Psoas muscle (tissue), 8 donors: Measurements from ENCODE around the gene PTPN3. TPM values are rescaled to one million over a fixed set of nuclear protein-coding genes. Genes with fewer than 3 reads are reported as not detected.

Experiments
- ATAC-seq, 4 donors: fragments of 200-7000 bp; cut with Tn5 transposase; one replicate each; pipeline ENCODE4 v1.9.1; 2020; ENCODE audit warnings: moderate library complexity in 3 of 4, mild to moderate bottlenecking in 2 of 4
- DNase-seq, 2 donors: peaks; one replicate each; pipeline ENCODE4 v3.0.0-alpha.2; 2020
- H3K27ac ChIP-seq: fragments of 200-600 bp; one replicate; pipeline ENCODE4 v1.8.0; 2022
- H3K27me3 ChIP-seq, 3 donors: fragments of 200-600 bp in 1 of 3; one replicate each; pipeline versions ENCODE4 v1.6.1 to v1.8.0; 2013 to 2022; ENCODE audit warnings: low read length in 2 of 3, mild to moderate bottlenecking in 2 of 3, moderate library complexity in 1 of 3; ENCODE audit not compliant: insufficient read depth in 3 of 3
- H3K36me3 ChIP-seq, 2 donors: fragments of 200-600 bp in 1 of 2; one replicate each; pipeline versions ENCODE4 v1.6.1 to v1.8.0; 2013 to 2022; ENCODE audit warnings: low read depth in 1 of 2, mild to moderate bottlenecking in 1 of 2, moderate library complexity in 1 of 2; ENCODE audit not compliant: insufficient read depth in 1 of 2
- H3K4me1 ChIP-seq: fragments of 200-600 bp; one replicate; pipeline ENCODE4 v1.8.0; 2022
- H3K4me3 ChIP-seq: fragments of 200-600 bp; one replicate; pipeline ENCODE4 v1.8.0; 2022; ENCODE audit warnings: mild to moderate bottlenecking
- H3K9me3 ChIP-seq: fragments of 200-600 bp; one replicate; pipeline ENCODE4 v1.8.0; 2022
- CTCF ChIP-seq: fragments of 200-600 bp; IDR thresholded peaks from one replicate; pipeline ENCODE4 v1.8.0; 2022; ENCODE audit warnings: antibody characterized with exemption
- WGBS, 3 donors: extraction: QIAGEN DNeasy Blood & Tissue Kit; methylation state at CpG; one replicate each; pipeline versions ENCODE4 v1.1.6 to v1.1.7; 2013; 5-methylcytosine and 5-hydroxymethylcytosine counted together
- intact Hi-C, 2 donors: fragments of 100-400 bp; cut with DNase I; formaldehyde crosslinking; loops; one replicate each; pipeline versions ENCODE4 v1.11.0 to v1.14.2; 2022
- polyA plus RNA-seq, 3 donors: library from polyadenylated mRNA; stranded (reverse); fragments of 200-250 nt; gene quantifications; one replicate each; pipeline ENCODE4 v1.2.3, GENCODE V29; 2013
- total RNA-seq, 4 donors: library from RNA; stranded (reverse); fragmentation: NEBNext Ultra II Directional in 2 of 4; extraction: Animal tissue kit (Norgen Biotek cat#: 25700) in 2 of 4; gene quantifications; one replicate each; pipeline versions ENCODE4 v1.2.1 to v1.2.4, GENCODE V29; 2021 to 2023
- donor health status: healthy with polysubstance abuse.
- donor health status: DM: no; HTN: no; CAD: no; lungs with moderate emphysema.
- donor health status: Bipolar disorder and iron deficiency.
- donor health status: healthy.
- donor health status: DM: yes; HTN: yes; CAD: no.
- donor health status: DM: no; HTN: no; CAD: no.
- donor health status: DM: no; HTN: no; CAD: no.
- donor health status: DM: yes; HTN: yes; CAD: no.

PTPN3 gene
- total and polyA plus RNA-seq, 7 donors = 8.8 to 130 (median 46.5) TPM

GRCh38 chr9:109411069-109411761 lies 86.9 kb downstream of the PTPN3 start:
- no peaks in the 10 kb centered on the region for H3K9me3 ChIP-seq
- peaks cover 0 to 43% of the 10 kb centered on the region in 2 donors for H3K36me3 ChIP-seq
- 66 to 80% (median 69%) methylated on average over 10 of the region's 10 CpGs for WGBS, 3 donors
- intact Hi-C loops = loop anchor here in 1 of 2 donors (10.0 kb wide), 1 partner anchor 166 kb away; no protein-coding TSS in a partner anchor
- no peak for TF ChIP-seq CTCF
- no peaks in the 10 kb centered on the region for H3K27me3 ChIP-seq
- no peak for DNase-seq
- H3K4me3 ChIP-seq = no peak overlapping the region
- peak overlapping the region; percentile 46 for H3K27ac ChIP-seq
- peaks cover 35% of the 10 kb centered on the region for H3K4me1 ChIP-seq
- peak; percentile 43 to 66 (median 54) for ATAC-seq

GRCh38 chr9:109409773-109410397 lies 88.2 kb downstream of the PTPN3 start:
- peaks cover 0 to 56% of the 10 kb centered on the region in 2 donors for H3K36me3 ChIP-seq
- no peak for DNase-seq
- no peaks in the 10 kb centered on the region for H3K9me3 ChIP-seq
- no peak for ATAC-seq
- no peak overlapping the region for H3K27ac ChIP-seq
- H3K27me3 ChIP-seq = no peaks in the 10 kb centered on the region
- H3K4me1 ChIP-seq = peaks cover 23% of the 10 kb centered on the region
- TF ChIP-seq CTCF = no peak
- H3K4me3 ChIP-seq = no peak overlapping the region
- intact Hi-C loops = loop anchor here in 1 of 2 donors (10.0 kb wide), 1 partner anchor 165 kb away; no protein-coding TSS in a partner anchor
- 66 to 70% (median 67%) methylated on average over 12 of the region's 12 CpGs for WGBS, 3 donors

- H3K27me3 ChIP-seq = no peaks in the 10 kb centered on the region
- peaks cover 0 to 66% of the 10 kb centered on the region in 2 donors for H3K36me3 ChIP-seq
- no peak for TF ChIP-seq CTCF
- intact Hi-C loops = no loop called here
- WGBS, 3 donors = 67 to 75% (median 72%) methylated on average over 6 of the region's 6 CpGs
- peaks cover 16% of the 10 kb centered on the region for H3K4me1 ChIP-seq
- no peak overlapping the region for H3K27ac ChIP-seq
- H3K4me3 ChIP-seq = no peak overlapping the region
- ATAC-seq = no peak
- no peak for DNase-seq
- no peaks in the 10 kb centered on the region for H3K9me3 ChIP-seq
These were observed 89.2 kb downstream of the PTPN3 start for GRCh38 chr9:109408759-109409462.

GRCh38 chr9:109403766-109404320 lies 94.3 kb downstream of the PTPN3 start:
- H3K4me3 ChIP-seq = no peak overlapping the region
- DNase-seq (no peak), ATAC-seq (no peak)
- H3K9me3 ChIP-seq = no peaks in the 10 kb centered on the region
- intact Hi-C loops = no loop called here
- no peak for TF ChIP-seq CTCF
- WGBS, 3 donors = 52 to 63% (median 62%) methylated on average over 5 of the region's 5 CpGs
- H3K27ac ChIP-seq = no peak overlapping the region
- no peaks in the 10 kb centered on the region for H3K4me1 ChIP-seq
- H3K27me3 ChIP-seq = no peaks in the 10 kb centered on the region
- H3K36me3 ChIP-seq = peaks cover 0 to 98% of the 10 kb centered on the region in 2 donors
